Aorta (tissue), 4 donors: Measurements from ENCODE around the gene OR7A17. TPM values are rescaled to one million over a fixed set of nuclear protein-coding genes. Genes with fewer than 3 reads are reported as not detected.

ENCODE experiments used
- polyA plus RNA-seq, 2 donors: library from polyadenylated mRNA; stranded (reverse); fragments of 200-250 nt; gene quantifications; one replicate each; pipeline ENCODE4 v1.2.3, GENCODE V29; 2013
- total RNA-seq, 2 donors: library from RNA; stranded (reverse); fragmentation: NEBNext Ultra II Directional; extraction: Animal tissue kit (Norgen Biotek cat#: 25700); gene quantifications; one replicate each; pipeline ENCODE4 v1.2.1, GENCODE V29; 2021
- donor health status: healthy with polysubstance abuse.
- donor health status: Bipolar disorder and iron deficiency.
- donor health status: DM: no; HTN: no; CAD: no.
- donor health status: DM: yes; HTN: yes; CAD: no.

OR7A17 gene
- total and polyA plus RNA-seq, 4 donors, result not detected

Other genes with a start within 250 kb of the OR7A17 start
- gene ADGRE3, start 211.3 kb downstream of the OR7A17 start, total RNA-seq, result under 1 TPM in 1 of 2 donors, not detected in 1; 0.63 TPM
- gene ADGRE3, start 211.3 kb downstream of the OR7A17 start, polyA plus RNA-seq, result not detected
- 10 to 100 TPM; 31.8 to 33.6 TPM for gene ZNF333, start 196.1 kb downstream of the OR7A17 start, total RNA-seq
- 10 to 100 TPM in 1 of 2 donors, 1 to 10 TPM in 1; 5.6 to 26.9 TPM for gene ZNF333, start 196.1 kb downstream of the OR7A17 start, polyA plus RNA-seq
- 1 to 10 TPM; 8.1 to 8.3 TPM for gene ADGRE2, start 107.6 kb downstream of the OR7A17 start, total RNA-seq
- gene ADGRE2, start 107.6 kb downstream of the OR7A17 start, polyA plus RNA-seq, result 1 to 10 TPM in 1 of 2 donors, under 1 TPM in 1; 0.23 to 1.1 TPM
- not detected for gene OR7A5, start 50.9 kb downstream of the OR7A17 start, total RNA-seq
- not detected for gene OR7A5, start 50.9 kb downstream of the OR7A17 start, polyA plus RNA-seq
- gene OR7C1, start 50.9 kb downstream of the OR7A17 start, total RNA-seq, result not detected
- gene OR7C1, start 50.9 kb downstream of the OR7A17 start, polyA plus RNA-seq, result under 1 TPM in 1 of 2 donors, not detected in 1; 0.13 TPM
- not detected for gene OR7A10, start 37.2 kb downstream of the OR7A17 start, total RNA-seq
- gene OR7A10, start 37.2 kb downstream of the OR7A17 start, polyA plus RNA-seq, result not detected
- gene OR7C2, start 55.4 kb upstream of the OR7A17 start, total RNA-seq, result not detected
- not detected for gene OR7C2, start 55.4 kb upstream of the OR7A17 start, polyA plus RNA-seq
- gene SLC1A6, start 93.7 kb upstream of the OR7A17 start, total RNA-seq, result not detected
- under 1 TPM in 1 of 2 donors, not detected in 1; 0.13 TPM for gene SLC1A6, start 93.7 kb upstream of the OR7A17 start, polyA plus RNA-seq
- gene CASP14, start 163.3 kb upstream of the OR7A17 start, total RNA-seq, result not detected
- gene CASP14, start 163.3 kb upstream of the OR7A17 start, polyA plus RNA-seq, result not detected
- gene OR1I1, start 196.1 kb upstream of the OR7A17 start, total RNA-seq, result not detected
- gene OR1I1, start 196.1 kb upstream of the OR7A17 start, polyA plus RNA-seq, result under 1 TPM in 1 of 2 donors, not detected in 1; 0.13 TPM
- gene SYDE1, start 221.3 kb upstream of the OR7A17 start, total RNA-seq, result 10 to 100 TPM; 49.9 to 53.5 TPM
- gene SYDE1, start 221.3 kb upstream of the OR7A17 start, polyA plus RNA-seq, result 10 to 100 TPM; 11.4 to 35.8 TPM